AG09319 (cell line): ENCODE results near the gene INO80C.

ENCODE experiments used
- DNase-seq: peaks from one replicate; pipeline ENCODE4 v3.0.0-alpha.2; 2010; ENCODE audit warnings: low read depth; ENCODE audit errors: extremely low read depth
- CTCF ChIP-seq: IDR thresholded peaks from 2 replicates; pipeline ENCODE4 v1.5.1; 2011; ENCODE audit warnings: low read depth, mild to moderate bottlenecking, inconsistent platforms, low read length, moderate library complexity

Gene INO80C

GRCh38 chr18:35444636-35445035 is 53.1 kb downstream of the INO80C start:
- TF ChIP-seq CTCF: no peak
- no peak for DNase-seq

- no peak for DNase-seq
- no peak for TF ChIP-seq CTCF
Measured at GRCh38 chr18:35443847-35444246, 53.9 kb downstream of the INO80C start.

- DNase-seq: no peak
- no peak for TF ChIP-seq CTCF
Measured at GRCh38 chr18:35443434-35443833, 54.3 kb downstream of the INO80C start.

- DNase-seq: no peak
- no peak for TF ChIP-seq CTCF
Measured at GRCh38 chr18:35442701-35443100, 55.1 kb downstream of the INO80C start.

GRCh38 chr18:35441857-35442595 is 55.7 kb downstream of the INO80C start:
- no peak for DNase-seq
- TF ChIP-seq CTCF: no peak

- no peak for DNase-seq
- no peak for TF ChIP-seq CTCF
Measured at GRCh38 chr18:35438480-35439234, 59.1 kb downstream of the INO80C start.

GRCh38 chr18:35437836-35438235 is 59.9 kb downstream of the INO80C start:
- no peak for TF ChIP-seq CTCF
- DNase-seq: no peak
